ENCODE results near the gene MT1E.

Gene MT1E

DNA sequence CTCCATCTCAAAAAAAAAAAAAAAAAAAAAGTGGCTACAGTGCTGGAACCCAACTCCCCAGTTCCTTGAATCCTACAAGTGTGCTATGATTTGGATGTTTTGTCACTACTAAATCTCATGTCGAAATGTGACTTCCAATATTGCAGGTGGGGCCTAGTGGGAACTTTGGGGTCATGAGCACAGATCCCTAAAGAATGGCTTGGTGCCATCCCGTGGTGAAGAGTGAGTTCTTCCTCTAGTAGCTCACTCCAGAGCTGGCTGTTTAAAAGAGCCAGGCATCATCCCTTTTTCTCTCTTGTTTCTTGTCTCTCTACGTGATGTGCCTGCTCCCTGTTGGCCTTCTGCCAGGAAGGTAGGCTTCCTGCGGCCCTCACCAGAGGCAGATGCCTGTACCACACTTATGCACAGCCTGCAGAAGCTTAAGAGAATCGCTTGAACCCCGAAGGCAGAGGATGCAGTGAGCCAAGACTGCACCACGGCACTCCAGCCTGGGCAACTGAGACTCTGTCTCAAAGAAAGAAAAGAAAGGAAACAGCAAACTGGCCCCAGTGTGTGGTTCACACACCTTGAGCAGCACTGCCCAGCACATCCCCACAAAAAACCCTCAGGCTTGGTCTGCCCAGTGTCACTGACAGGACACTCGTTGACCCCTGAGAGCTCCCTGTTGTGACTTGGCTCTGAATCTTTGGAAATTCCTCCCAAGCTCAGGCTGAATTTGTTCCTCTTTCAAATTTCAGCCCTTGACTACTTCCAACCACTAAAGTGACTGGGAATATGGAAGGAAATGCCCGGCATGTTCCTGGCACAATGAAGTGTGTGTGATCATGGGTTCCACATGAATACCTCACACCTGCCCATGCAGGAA is 3.1 kb downstream of the MT1E start:
- no peak for DNase-seq

DNA sequence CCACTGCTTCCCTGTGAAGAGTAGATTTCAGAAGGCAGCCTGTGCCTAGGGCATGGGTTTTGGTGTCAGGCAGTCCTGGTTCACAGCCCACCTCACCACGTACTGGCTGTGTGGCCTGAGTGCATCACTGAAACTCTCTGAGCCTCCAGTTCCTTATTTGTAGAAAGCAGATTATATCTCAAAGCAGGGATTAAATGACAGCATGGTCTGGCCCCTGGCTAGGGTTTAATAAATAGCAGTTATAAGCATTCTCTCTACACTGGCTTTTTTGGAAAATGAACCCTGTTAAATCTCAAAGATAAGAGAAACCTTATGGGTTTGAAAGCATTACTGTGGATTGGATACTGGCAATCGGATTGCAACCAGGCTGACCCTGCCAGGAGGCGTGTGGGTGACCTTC is 4.0 kb downstream of the MT1E start:
- no peak for DNase-seq

DNA sequence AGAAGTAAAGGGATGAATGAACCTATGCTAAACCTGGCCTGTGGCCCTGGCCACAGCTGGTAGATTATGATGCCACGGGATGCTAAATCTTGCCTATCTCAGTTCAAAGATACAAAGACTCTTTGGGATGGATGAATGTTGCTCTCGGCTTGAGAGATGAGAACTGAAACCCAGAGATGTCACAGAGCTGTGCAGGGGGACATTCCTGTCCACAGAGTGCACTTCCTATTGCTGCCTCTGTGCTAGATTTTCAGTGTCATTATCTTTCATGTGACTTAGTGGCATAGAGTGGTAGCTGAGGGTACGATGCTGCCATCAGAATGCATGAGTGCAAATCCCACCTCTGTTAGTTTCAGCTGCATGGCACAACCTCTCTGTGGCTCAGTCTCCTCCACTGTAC is 4.6 kb downstream of the MT1E start:
- no peak for DNase-seq

DNA sequence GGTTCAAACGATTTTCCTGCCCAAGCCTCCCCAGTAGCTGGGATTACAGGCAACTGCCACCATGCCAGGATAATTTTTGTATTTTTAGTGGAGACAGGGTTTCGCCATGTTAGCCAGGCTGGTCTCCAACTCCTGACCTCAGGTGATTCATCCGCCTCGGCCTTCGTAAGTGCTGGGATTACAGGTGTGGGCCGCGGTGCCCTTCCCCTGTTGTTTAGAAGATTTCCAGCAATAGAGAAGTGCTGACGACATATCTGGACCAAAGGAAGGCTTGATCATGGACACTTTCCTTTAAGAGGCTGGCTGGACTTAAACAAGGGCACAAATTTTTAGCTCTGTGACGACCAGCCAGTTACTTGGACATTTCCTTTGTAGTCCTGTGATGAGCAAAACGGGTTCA is 5.6 kb downstream of the MT1E start:
- DNase-seq, result no peak

GRCh38 chr16:56631832-56632155 is 6.2 kb downstream of the MT1E start:
- DNase-seq, result no peak

GRCh38 chr16:56632156-56632847 is 6.7 kb downstream of the MT1E start, which contains the start of gene MT1M:
Gene MT1M (plus strand): TSS chr16:56632659. CDS start chr16:56632732, 73 bp downstream.
- no peak for DNase-seq

GRCh38 chr16:56632848-56633365 is 7.3 kb downstream of the MT1E start:
- DNase-seq, result no peak

- DNase-seq, result no peak
Measured at GRCh38 chr16:56633535-56633934, 8.0 kb downstream of the MT1E start.

- no peak for DNase-seq
Measured at GRCh38 chr16:56634715-56635440, 9.3 kb downstream of the MT1E start.

DNA sequence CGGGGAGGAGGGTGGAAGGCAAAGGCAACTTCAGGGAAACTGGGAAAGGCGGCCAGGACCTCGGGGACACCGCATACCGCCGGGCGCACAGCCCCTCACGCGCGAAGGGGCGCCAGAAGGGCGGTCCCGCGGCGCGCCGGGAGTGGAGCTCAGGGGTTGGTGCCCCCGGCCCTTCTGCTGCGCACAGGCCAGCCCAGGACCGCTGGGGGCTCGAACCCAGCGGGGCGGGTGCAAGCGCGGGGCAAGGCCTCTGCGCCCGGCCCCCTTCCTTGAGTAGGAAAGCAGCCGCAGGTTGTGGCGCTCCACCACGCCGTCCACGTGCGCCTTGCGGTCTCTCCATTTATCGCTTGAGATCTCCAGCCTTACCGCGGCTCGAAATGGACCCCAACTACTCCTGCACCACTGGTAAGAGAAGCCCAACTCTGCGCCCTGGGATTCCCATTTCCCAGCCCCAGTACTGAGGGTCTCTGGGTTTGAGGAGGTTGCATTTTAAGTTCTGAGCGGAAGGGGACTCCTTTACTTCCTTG is 9.9 kb downstream of the MT1E start:
- no peak for DNase-seq

DNA sequence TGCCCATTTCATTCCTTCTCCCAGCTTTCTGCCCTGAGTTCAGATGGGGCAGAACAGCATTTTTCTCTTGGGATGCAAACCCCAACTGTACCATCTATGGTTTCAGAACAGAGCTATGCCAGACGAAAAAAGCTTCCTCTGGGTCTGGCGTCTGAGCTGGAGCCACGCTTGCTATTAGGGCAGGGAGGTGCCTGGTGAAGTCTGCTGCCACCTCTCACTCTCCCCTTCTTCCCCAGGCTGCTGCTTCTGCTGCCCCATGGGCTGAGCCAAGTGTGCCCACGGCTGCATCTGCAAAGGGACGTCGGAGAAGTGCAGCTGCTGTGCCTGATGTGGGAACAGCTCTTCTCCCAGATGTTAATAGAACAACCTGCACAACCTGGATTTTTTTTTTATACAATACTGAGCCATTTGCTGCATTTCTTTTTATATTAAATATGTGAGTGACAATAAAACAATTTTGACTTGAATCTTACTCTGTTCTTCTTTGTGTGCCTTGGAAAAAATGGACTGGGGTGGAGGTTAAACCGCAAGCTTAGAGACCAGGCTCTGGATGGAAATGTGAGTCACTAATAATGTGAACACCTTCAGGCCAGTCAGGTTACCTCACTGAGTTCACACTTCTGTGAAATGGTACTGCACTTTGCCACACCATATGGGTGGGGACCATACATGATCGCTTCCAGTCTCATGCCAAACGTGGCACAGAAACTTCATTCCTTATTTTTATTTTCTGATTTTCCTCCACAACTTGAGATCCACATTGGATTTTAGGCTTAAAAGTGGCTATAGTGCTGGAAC is 11.2 kb downstream of the MT1E start:
- DNase-seq, result no peak

DNA sequence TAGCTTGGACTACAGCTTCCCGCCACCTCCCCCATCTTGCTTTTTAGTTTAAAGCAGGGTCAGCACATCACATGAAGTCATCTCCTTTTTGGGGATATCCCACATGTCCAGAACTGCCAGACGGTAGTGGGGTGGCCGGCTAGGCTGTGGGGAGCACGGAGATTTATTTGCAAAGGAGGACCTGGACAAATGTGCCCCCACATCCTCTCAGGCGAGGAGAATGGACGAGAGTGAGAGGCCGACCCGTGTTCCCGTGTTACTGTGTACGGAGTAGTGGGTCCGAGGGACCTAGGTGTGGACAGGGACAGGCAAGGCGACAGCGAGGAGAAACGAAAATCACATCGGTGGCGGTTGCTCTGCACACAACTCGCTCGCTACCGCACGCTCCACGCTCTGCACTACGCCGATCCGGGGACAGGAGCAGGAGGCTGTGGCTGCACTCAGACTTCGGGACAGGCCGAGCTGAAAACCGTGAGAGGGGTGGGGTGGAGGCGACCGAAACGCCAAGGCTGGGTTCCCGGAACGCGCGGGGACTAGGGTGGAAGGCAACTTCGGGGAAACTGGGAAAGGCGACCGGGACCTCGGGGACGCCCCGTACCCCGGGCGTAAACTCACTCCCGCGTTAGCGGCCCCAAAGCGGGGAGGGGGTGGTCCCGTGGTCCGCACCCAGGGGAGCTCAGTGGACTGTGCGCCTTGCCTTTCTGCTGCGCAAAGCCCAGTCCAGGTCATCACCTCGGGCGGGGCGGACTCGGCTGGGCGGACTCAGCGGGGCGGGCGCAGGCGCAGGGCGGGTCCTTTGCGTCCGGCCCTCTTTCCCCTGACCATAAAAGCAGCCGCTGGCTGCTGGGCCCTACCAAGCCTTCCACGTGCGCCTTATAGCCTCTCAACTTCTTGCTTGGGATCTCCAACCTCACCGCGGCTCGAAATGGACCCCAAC is 12.5 kb downstream of the MT1E start, which contains the start of gene MT1A:
TSS of gene MT1A (plus strand) at position 853 of the 937 bp plus-strand sequence. CDS start at position 926, 73 bp downstream.
- DNase-seq, result no peak

DNA sequence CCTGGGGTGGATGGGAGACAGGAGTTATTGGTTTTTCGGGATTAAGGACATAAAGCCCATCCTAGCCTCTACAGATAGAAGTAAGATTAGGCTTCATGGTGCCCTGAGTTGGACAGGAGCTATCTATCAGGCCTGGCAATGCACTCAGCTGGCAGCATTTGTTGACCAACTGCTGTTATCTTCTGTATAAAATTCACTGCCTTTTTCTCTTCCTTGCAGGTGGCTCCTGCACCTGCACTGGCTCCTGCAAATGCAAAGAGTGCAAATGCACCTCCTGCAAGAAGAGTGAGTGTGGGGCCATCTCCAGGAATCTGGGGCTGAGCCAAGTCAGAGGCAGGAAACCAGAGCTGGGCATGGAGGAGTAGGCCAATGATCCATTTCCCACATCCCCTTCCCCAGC is 13.5 kb downstream of the MT1E start:
- no peak for DNase-seq

DNA sequence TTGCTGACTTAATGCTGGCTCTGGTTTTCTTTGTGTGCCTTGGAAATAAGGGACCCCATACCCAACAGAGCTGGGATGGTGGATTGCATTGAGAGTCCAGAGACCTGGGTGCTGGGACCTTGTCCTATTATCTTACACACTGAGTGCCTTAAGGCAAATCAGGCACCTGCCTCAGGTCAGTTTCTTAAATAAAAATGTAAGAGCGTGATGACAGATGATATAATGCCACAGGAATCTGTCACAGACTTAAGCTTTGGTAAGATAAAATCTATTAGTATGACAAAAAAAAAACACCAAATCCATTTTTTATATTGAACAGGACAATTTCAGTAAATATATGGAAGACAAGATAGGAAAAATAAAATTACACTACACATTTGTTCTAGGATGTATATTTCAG is 14.5 kb downstream of the MT1E start:
- DNase-seq, result no peak

DNA sequence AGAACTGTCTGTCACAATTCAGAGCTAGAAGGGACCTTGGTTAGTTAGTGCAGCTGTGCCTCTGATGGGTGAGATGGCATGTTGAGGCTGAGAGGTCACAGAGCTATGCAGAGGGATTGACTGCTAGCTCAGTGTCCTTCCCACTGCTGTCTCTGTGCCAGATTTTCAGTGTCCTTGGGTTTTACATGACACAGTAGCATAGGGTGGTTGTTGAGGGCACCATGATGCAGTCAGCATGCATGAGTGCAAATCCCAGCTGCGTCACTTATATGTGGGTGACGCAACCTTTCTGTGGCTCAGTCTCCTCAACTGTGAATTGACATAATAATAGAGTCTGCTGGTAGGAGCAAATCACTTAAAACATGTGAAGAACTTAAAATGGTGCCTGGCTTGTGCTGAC is 15.6 kb downstream of the MT1E start:
- DNase-seq, result no peak

GRCh38 chr16:56643080-56643778 is 17.6 kb downstream of the MT1E start:
- DNase-seq, result no peak

DNA sequence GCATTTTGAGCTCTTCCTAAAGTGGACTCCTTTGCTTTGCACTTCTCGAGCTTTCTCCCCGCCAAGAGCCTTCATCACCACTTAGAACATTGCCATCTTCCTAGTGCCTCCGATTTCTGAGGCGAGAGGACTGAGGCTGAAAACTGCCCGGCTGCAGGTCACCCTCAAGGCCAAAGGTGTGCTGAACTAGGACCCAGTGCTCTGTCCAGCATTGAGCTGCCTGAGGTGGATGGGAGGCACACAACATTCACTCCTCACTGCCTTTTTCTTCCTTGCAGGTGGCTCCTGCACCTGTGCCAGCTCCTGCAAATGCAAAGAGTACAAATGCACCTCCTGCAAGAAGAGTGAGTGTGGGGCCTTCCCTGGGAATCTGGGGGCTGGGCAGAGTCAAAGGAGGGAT is 18.3 kb downstream of the MT1E start:
- DNase-seq, result no peak

GRCh38 chr16:56645311-56645710 is 19.7 kb downstream of the MT1E start:
- no peak for DNase-seq

DNA sequence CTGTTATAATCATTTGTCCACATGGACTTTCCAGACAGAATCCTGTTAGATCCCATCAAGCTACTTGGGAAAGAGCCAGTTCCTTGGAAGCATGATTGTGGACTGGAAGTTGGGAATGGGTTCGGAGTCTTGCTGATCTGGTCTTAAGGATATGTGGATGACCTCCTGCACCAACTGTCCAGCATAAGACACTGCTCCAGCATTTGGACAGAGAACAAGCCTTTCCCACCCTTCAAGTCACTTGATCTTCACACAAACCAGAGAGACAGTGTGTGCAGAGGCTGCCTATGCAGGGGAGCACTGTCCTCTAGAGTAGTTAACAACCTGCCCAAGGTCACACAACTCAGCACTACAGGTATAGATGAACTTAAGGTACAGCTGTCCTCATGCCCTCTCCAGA is 20.3 kb downstream of the MT1E start:
- DNase-seq, result no peak

GRCh38 chr16:56647641-56648431 is 22.3 kb downstream of the MT1E start:
- no peak for DNase-seq
